ENCODE data around the gene RIPOR3.

Gene RIPOR3

DNA sequence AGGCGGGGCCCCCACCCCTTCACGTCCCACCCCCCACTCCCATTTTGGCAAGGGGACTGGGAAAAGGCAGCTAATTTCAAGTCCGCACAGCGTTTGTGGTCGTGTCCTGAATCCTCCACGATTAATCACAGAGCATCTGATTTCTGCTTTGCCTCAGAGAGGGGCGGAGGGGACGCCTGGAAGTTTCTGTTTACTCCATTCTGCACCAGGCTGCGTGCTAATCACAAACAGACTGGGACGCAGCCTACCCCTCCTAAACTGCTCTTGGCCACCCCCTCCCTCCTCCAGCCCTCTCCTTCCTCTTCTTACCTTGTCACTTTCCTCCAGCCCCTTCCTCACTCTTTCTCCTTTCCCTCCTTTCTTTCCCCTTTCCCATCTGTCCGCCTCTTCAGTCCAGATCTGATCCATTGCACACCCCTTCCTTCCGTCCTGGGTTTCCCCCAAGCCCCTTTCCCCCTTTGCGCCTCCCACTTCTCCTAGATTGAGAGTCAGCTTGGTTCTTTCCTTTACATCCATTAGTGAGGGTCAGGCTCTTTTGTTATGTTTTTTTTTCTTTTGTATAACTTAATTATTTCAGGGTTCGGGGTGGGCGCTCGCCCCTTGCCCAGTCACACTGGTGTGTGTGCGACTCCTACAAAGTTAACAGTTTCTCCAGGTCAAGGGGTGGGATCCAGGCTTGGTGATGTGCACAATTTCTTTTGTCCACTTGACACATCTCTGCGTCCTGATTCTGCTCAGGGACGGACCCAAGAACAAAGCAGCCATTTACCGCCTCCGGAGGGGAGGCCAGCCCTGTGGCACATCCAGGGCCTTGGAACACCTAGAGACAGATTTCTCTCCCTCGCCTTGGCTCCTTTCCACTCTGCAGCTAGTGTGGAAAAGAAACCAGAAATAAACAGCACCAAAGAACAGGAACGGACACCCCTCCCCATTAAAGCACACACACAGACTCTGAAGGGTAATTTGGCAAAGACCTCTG lies 520 bp upstream of the RIPOR3 start:
- no peak for TF ChIP-seq CTCF (IDR thresholded peaks at IDR 0.05; ENCODE audit: control insufficient read depth, extremely low read depth, insufficient read depth)
- DNase-seq (ENCODE audit: low read depth) = no peak
- H3K4me3 ChIP-seq (ENCODE audit: low read depth, low read length) = no peak overlapping the region

DNA sequence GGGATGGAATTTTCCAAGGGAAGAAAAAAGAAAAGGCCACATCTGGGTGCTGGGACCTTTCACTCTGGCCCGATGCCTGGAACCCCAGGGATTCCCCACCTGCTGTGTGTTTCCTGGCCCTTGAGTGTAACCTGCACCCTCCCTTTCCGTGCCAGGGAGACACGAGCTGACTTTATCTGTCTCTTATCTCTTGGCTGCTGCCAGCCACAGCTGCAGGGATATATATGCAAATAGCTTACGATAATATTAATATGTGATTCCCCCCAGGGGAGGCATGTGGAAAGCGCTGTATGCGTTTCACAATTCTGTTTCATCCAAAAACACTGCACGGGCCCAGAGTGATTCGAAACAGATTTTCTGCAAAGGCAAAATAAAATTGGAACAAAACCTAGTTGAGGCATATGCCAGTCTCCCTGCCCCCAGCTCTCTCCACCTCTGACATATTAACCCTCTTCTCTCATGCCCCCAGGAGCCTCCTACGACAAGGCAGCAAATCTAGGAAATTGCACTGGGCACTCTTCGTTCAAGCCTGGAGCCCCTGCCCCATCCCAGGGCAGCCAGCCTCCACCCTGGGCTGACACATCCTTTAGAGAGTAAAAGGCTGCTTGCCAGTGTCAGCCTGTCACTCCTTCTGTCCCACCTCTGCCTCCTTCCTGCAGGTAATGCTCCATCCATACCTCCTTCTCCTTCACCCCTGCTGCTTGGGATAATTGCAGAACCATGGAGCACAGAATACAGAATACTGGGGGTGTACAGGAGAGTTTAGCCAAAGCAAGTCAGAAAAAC lies 1.3 kb downstream of the RIPOR3 start:
- DNase-seq (ENCODE audit: low read depth) = no peak
- no peak overlapping the region for H3K4me3 ChIP-seq (ENCODE audit: low read depth, low read length)

GRCh38 chr20:50688256-50688975 lies 2.9 kb downstream of the RIPOR3 start:
- no peak for DNase-seq (ENCODE audit: low read depth)
- H3K4me3 ChIP-seq (ENCODE audit: low read depth, low read length) = no peak overlapping the region
- TF ChIP-seq CTCF (IDR thresholded peaks at IDR 0.05; ENCODE audit: control insufficient read depth, extremely low read depth, insufficient read depth) = no peak

More for the DNA sequence above, 1.3 kb downstream of the RIPOR3 start:
- no peak for TF ChIP-seq CTCF (IDR thresholded peaks at IDR 0.05; ENCODE audit: control insufficient read depth, extremely low read depth, insufficient read depth)

GRCh38 chr20:50686821-50687220 lies 4.5 kb downstream of the RIPOR3 start:
- no peak overlapping the region for H3K4me3 ChIP-seq (ENCODE audit: low read depth, low read length)

DNA sequence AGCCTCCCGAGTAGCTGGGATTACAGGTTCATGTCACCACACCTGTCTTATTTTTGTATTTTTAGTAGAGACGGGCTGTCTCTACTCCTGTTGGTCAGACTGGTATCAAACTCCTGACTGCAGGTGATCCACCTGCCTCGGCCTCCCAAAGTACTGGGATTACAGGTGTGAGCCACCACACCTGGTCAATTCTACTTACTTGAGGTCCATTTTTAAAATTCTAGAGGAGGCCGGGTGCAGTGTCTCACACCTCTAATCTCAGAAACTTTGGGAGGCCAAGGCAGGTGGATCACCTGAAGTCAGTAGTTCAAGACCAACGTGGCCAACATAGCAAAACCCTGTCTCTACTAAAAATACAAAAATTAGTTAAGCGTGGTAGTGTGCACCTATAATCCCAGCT lies 7.8 kb downstream of the RIPOR3 start:
- no peak for TF ChIP-seq CTCF (IDR thresholded peaks at IDR 0.05; ENCODE audit: control insufficient read depth, extremely low read depth, insufficient read depth)
- DNase-seq (ENCODE audit: low read depth) = no peak
- no peak overlapping the region for H3K4me3 ChIP-seq (ENCODE audit: low read depth, low read length)

More at GRCh38 chr20:50686821-50687220, 4.5 kb downstream of the RIPOR3 start:
- TF ChIP-seq CTCF (IDR thresholded peaks at IDR 0.05; ENCODE audit: control insufficient read depth, extremely low read depth, insufficient read depth) = no peak
- DNase-seq (ENCODE audit: low read depth) = no peak

- H3K4me3 ChIP-seq (ENCODE audit: low read depth, low read length) = no peak overlapping the region
- no peak for TF ChIP-seq CTCF (IDR thresholded peaks at IDR 0.05; ENCODE audit: control insufficient read depth, extremely low read depth, insufficient read depth)
- no peak for DNase-seq (ENCODE audit: low read depth)
Observed at GRCh38 chr20:50682947-50683530, 8.3 kb downstream of the RIPOR3 start.
